HepG2 (cell line): ENCODE data around the gene CSNK1G1.

Experiments used
- BHLHE40 ChIP-seq: IDR thresholded peaks from 2 replicates; pipeline ENCODE4 v1.6.1; 2011; ENCODE audit warnings: low read length, improper control_type of control experiment
- RFX5 ChIP-seq: IDR thresholded peaks from 2 replicates; pipeline ENCODE4 v1.6.1; 2011; ENCODE audit warnings: low read depth, low read length, improper control_type of control experiment
- ZNF589 ChIP-seq: sonication (generic); formaldehyde crosslinking; conservative IDR thresholded peaks from 2 replicates; pipeline ENCODE4 v1.8.0; 2022; ENCODE audit warnings: mild to moderate bottlenecking, moderate library complexity, missing genetic modification reagents
- TF ChIP-seq, protein P1 (sequence below): sonication (generic); formaldehyde crosslinking; IDR thresholded peaks from 2 replicates; pipeline ENCODE4 v1.4.0; 2020; ENCODE audit warnings: mild to moderate bottlenecking, missing genetic modification reagents, borderline replicate concordance
- TF ChIP-seq, protein P2 (sequence below): sonication (generic); formaldehyde crosslinking; IDR thresholded peaks from 2 replicates; pipeline ENCODE4 v1.5.0; 2020; ENCODE audit warnings: mild to moderate bottlenecking, missing genetic modification reagents, moderate library complexity
- TF ChIP-seq, protein P3 (sequence below), 2 experiments: sonication (generic) in 1 of 2; formaldehyde crosslinking in 1 of 2; IDR thresholded peaks; 2 replicates each; pipeline versions ENCODE4 v1.5.1 to v1.6.1; 2011 to 2020; ENCODE audit warnings: borderline replicate concordance in 1 of 2, low read depth in 1 of 2, low read length in 1 of 2, mild to moderate bottlenecking in 1 of 2, missing genetic modification reagents in 1 of 2, moderate library complexity in 1 of 2

DNA sequence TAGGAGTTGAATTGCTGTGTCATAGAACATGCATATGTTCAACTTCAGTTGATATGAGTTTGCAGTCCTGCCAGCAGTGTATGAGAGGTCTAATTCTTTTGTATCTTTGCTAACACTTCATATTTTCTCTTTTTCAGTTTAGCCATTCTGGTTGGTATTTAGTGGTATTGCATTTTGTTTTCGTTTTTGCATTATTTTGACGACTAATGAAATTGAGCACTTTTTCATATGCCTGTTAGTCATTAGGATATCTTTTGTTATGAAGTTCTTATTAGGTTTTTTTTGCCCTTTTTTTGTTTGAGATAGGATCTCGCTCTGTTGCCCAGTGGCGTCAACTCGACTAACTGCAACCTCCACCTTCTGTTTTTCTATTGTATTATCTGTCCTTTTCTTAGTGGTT, 40.8 kb upstream of the CSNK1G1 start:
- TF ChIP-seq, protein P1, sequence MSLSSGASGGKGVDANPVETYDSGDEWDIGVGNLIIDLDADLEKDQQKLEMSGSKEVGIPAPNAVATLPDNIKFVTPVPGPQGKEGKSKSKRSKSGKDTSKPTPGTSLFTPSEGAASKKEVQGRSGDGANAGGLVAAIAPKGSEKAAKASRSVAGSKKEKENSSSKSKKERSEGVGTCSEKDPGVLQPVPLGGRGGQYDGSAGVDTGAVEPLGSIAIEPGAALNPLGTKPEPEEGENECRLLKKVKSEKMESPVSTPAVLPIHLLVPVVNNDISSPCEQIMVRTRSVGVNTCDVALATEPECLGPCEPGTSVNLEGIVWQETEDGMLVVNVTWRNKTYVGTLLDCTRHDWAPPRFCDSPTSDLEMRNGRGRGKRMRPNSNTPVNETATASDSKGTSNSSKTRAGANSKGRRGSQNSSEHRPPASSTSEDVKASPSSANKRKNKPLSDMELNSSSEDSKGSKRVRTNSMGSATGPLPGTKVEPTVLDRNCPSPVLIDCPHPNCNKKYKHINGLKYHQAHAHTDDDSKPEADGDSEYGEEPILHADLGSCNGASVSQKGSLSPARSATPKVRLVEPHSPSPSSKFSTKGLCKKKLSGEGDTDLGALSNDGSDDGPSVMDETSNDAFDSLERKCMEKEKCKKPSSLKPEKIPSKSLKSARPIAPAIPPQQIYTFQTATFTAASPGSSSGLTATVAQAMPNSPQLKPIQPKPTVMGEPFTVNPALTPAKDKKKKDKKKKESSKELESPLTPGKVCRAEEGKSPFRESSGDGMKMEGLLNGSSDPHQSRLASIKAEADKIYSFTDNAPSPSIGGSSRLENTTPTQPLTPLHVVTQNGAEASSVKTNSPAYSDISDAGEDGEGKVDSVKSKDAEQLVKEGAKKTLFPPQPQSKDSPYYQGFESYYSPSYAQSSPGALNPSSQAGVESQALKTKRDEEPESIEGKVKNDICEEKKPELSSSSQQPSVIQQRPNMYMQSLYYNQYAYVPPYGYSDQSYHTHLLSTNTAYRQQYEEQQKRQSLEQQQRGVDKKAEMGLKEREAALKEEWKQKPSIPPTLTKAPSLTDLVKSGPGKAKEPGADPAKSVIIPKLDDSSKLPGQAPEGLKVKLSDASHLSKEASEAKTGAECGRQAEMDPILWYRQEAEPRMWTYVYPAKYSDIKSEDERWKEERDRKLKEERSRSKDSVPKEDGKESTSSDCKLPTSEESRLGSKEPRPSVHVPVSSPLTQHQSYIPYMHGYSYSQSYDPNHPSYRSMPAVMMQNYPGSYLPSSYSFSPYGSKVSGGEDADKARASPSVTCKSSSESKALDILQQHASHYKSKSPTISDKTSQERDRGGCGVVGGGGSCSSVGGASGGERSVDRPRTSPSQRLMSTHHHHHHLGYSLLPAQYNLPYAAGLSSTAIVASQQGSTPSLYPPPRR (CRISPR knock-in tag), result no peak
- TF ChIP-seq RFX5 (no peak), ZNF589 (CRISPR knock-in tag) (no peak), BHLHE40 (no peak)
- TF ChIP-seq, protein P2, sequence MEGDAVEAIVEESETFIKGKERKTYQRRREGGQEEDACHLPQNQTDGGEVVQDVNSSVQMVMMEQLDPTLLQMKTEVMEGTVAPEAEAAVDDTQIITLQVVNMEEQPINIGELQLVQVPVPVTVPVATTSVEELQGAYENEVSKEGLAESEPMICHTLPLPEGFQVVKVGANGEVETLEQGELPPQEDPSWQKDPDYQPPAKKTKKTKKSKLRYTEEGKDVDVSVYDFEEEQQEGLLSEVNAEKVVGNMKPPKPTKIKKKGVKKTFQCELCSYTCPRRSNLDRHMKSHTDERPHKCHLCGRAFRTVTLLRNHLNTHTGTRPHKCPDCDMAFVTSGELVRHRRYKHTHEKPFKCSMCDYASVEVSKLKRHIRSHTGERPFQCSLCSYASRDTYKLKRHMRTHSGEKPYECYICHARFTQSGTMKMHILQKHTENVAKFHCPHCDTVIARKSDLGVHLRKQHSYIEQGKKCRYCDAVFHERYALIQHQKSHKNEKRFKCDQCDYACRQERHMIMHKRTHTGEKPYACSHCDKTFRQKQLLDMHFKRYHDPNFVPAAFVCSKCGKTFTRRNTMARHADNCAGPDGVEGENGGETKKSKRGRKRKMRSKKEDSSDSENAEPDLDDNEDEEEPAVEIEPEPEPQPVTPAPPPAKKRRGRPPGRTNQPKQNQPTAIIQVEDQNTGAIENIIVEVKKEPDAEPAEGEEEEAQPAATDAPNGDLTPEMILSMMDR, result no peak
- TF ChIP-seq, protein P3, sequence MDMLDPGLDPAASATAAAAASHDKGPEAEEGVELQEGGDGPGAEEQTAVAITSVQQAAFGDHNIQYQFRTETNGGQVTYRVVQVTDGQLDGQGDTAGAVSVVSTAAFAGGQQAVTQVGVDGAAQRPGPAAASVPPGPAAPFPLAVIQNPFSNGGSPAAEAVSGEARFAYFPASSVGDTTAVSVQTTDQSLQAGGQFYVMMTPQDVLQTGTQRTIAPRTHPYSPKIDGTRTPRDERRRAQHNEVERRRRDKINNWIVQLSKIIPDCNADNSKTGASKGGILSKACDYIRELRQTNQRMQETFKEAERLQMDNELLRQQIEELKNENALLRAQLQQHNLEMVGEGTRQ (IDR thresholded peaks at IDR 0.05; ENCODE audit: low read depth, low read length), result no peak
- TF ChIP-seq, protein P3 (CRISPR knock-in tag; IDR thresholded peaks at IDR 0.05; ENCODE audit: borderline replicate concordance), result no peak
